ENCODE results near the gene ADAMTS17.

DNA sequence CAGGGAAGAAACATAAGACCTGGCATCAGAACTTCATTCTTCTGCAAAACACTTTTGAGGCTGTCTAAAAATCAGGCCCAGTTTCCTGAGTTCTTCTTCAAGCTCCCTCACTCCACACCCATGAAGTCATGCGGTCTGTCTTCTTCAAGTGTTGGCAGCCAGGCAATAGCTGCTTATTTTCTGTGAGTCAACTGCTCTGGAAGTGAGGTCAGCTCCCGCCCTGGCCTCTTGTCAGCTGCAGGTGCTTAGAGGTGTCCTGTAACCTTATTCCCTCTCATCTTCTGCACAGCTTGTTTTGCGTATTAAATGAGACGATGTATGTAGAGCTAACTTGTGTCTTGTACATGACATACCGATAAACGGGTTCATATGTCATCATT lies 226.1 kb downstream of the ADAMTS17 start:
- TF ChIP-seq TAF1 (conservative IDR thresholded peaks at IDR 0.05) (no peak), CTCF (IDR thresholded peaks at IDR 0.05; ENCODE audit: low read depth, low read length, missing input control) (no peak), RAD21 (IDR thresholded peaks at IDR 0.05) (no peak), GABPA (IDR thresholded peaks at IDR 0.05 in 1 of 2, conservative IDR thresholded peaks at IDR 0.05 in 1 of 2) (no peak), REST (IDR thresholded peaks at IDR 0.05) (no peak), MAX (IDR thresholded peaks at IDR 0.05) (no peak), SP1 (IDR thresholded peaks at IDR 0.05) (no peak), EGR1 (IDR thresholded peaks at IDR 0.05; ENCODE audit: low read depth in 2 of 2) (no peak), HNF4A (conservative IDR thresholded peaks at IDR 0.05) (no peak)
- TF ChIP-seq, protein P1, sequence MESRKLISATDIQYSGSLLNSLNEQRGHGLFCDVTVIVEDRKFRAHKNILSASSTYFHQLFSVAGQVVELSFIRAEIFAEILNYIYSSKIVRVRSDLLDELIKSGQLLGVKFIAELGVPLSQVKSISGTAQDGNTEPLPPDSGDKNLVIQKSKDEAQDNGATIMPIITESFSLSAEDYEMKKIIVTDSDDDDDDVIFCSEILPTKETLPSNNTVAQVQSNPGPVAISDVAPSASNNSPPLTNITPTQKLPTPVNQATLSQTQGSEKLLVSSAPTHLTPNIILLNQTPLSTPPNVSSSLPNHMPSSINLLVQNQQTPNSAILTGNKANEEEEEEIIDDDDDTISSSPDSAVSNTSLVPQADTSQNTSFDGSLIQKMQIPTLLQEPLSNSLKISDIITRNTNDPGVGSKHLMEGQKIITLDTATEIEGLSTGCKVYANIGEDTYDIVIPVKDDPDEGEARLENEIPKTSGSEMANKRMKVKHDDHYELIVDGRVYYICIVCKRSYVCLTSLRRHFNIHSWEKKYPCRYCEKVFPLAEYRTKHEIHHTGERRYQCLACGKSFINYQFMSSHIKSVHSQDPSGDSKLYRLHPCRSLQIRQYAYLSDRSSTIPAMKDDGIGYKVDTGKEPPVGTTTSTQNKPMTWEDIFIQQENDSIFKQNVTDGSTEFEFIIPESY (IDR thresholded peaks at IDR 0.05) = no peak
